Body of pancreas (tissue), 4 donors: ENCODE data around the gene PPDPF.

ENCODE experiments used
- POLR2A ChIP-seq, 3 donors: fragments of 450-650 bp; IDR thresholded peaks; one replicate each; pipeline ENCODE4 v1.6.1; 2016; ENCODE audit warnings: antibody characterized with exemption in 3 of 3, mild to moderate bottlenecking in 2 of 3
- TF ChIP-seq, protein P1 (sequence below), 7 experiments: fragments of 450-650 bp in 4 of 7; fragments of 200-600 bp in 3 of 7; sonication (generic) in 3 of 7; IDR thresholded peaks; one replicate each; pipeline ENCODE4 v1.5.1; 2016 to 2019; ENCODE audit warnings: antibody characterized with exemption in 7 of 7

DNA sequence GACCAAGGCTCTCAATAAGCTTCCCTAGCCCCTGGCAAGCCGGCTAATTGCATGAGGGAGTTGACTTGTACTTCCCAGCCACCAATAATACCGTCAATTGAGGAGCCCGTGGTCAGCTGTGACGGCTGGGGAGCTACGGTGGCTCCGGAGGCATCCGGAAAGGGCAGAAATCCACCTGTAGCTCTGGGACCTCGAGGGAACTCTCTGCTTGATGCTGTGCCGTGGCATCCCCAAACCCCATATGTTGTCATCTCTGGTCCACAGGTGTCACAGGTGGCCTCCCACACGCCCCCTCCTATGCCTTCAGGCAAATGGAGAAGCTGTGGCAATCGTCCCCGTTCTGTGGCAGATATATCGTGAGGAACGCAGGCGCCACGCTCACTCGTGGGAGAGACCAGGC is 42.6 kb upstream of the PPDPF start:
- no peak for TF ChIP-seq POLR2A (IDR thresholded peaks at IDR 0.05)
- TF ChIP-seq, protein P1, sequence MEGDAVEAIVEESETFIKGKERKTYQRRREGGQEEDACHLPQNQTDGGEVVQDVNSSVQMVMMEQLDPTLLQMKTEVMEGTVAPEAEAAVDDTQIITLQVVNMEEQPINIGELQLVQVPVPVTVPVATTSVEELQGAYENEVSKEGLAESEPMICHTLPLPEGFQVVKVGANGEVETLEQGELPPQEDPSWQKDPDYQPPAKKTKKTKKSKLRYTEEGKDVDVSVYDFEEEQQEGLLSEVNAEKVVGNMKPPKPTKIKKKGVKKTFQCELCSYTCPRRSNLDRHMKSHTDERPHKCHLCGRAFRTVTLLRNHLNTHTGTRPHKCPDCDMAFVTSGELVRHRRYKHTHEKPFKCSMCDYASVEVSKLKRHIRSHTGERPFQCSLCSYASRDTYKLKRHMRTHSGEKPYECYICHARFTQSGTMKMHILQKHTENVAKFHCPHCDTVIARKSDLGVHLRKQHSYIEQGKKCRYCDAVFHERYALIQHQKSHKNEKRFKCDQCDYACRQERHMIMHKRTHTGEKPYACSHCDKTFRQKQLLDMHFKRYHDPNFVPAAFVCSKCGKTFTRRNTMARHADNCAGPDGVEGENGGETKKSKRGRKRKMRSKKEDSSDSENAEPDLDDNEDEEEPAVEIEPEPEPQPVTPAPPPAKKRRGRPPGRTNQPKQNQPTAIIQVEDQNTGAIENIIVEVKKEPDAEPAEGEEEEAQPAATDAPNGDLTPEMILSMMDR (IDR thresholded peaks at IDR 0.05) = no peak
